GM19023 (cell line): ENCODE data around the gene SDHAF4.
"Not testable (repeated sequence)": the region's sequence is repeated elsewhere in the genome, so short reads cannot be mapped to it uniquely, and the experiment has no call there.

ENCODE experiments used
- ATAC-seq: cut with Tn5 transposase; IDR thresholded peaks from one replicate; pipeline ENCODE4 v1.9.1; 2021; ENCODE audit warnings: mild to moderate bottlenecking, moderate library complexity; ENCODE audit not compliant: unreplicated experiment

SDHAF4 gene

GRCh38 chr6:70566751-70567382, at the start of gene SDHAF4:
Gene SDHAF4, plus strand, starts transcription at chr6:70566930. Its CDS starts 11 bp downstream, at chr6:70566941.
- ATAC-seq = peak; percentile 99

- ATAC-seq = no peak
Measured at GRCh38 chr6:70518723-70519122, 48.0 kb upstream of the SDHAF4 start.

- ATAC-seq = no peak
Measured at GRCh38 chr6:70520575-70520974, 46.2 kb upstream of the SDHAF4 start.

- ATAC-seq = no peak
Measured at GRCh38 chr6:70524721-70525286, 41.9 kb upstream of the SDHAF4 start.

- ATAC-seq = no peak
Measured at GRCh38 chr6:70527071-70527737, 39.5 kb upstream of the SDHAF4 start.

- ATAC-seq = no peak
Measured at GRCh38 chr6:70530023-70530422, 36.7 kb upstream of the SDHAF4 start.

- no peak for ATAC-seq
Measured at GRCh38 chr6:70531133-70531532, 35.6 kb upstream of the SDHAF4 start.

GRCh38 chr6:70537266-70537665, 29.5 kb upstream of the SDHAF4 start:
- ATAC-seq = no peak

GRCh38 chr6:70538376-70538775, 28.4 kb upstream of the SDHAF4 start:
- ATAC-seq = no peak

- no peak for ATAC-seq
Measured at GRCh38 chr6:70547313-70547712, 19.4 kb upstream of the SDHAF4 start.

- no peak for ATAC-seq
Measured at GRCh38 chr6:70547905-70548304, 18.8 kb upstream of the SDHAF4 start.

GRCh38 chr6:70549327-70549726, 17.4 kb upstream of the SDHAF4 start:
- no peak for ATAC-seq

- ATAC-seq = no peak
Measured at GRCh38 chr6:70551566-70551965, 15.2 kb upstream of the SDHAF4 start.

- not testable (repeated sequence) for ATAC-seq
Measured at GRCh38 chr6:70552286-70552940, 14.3 kb upstream of the SDHAF4 start.

- no peak for ATAC-seq
Measured at GRCh38 chr6:70552974-70553373, 13.8 kb upstream of the SDHAF4 start.

- ATAC-seq = no peak
Measured at GRCh38 chr6:70557998-70558397, 8.7 kb upstream of the SDHAF4 start.

GRCh38 chr6:70562401-70562800, 4.3 kb upstream of the SDHAF4 start:
- ATAC-seq = not testable (repeated sequence)

GRCh38 chr6:70563530-70563929, 3.2 kb upstream of the SDHAF4 start:
- no peak for ATAC-seq

GRCh38 chr6:70574643-70575042, 7.9 kb downstream of the SDHAF4 start:
- ATAC-seq = no peak

- ATAC-seq = no peak
Measured at GRCh38 chr6:70575899-70576495, 9.3 kb downstream of the SDHAF4 start.

- peak; percentile 93 for ATAC-seq
Measured at GRCh38 chr6:70586114-70586513, 19.4 kb downstream of the SDHAF4 start.
